NCI-H1048 (cell line): ENCODE measurements around the gene USP17L15.
"Not testable (repeated sequence)": the region's sequence is repeated elsewhere in the genome, so short reads cannot be mapped to it uniquely, and the experiment has no call there.

Experiments
- DNase-seq: peaks from one replicate; lab custom pipeline; 2025; lab: John Stamatoyannopoulos, UW

USP17L15 gene

DNA sequence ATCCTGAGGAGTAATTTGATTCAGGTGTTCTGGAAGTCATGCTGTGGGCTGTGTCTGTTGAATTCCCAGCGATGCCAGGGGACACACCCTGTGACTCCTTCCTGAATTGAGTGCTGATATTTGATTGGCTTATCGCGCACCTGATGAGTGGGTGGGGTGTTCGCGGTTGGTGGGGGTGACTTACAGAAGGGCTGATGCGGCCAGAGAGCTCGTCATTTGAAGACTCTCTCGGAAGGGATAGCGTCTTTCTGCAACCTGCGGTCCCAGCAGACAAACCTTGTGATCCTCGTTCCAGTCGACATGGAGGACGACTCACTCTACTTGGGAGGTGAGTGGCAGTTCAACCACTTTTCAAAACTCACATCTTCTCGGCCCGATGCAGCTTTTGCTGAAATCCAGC lies at the start of gene USP17L15:
Gene USP17L15, plus strand, starts transcription at position 301 of the 400 bp plus-strand sequence. Its CDS starts 0 bp downstream, at position 301.
- DNase-seq = not testable (repeated sequence)

DNA sequence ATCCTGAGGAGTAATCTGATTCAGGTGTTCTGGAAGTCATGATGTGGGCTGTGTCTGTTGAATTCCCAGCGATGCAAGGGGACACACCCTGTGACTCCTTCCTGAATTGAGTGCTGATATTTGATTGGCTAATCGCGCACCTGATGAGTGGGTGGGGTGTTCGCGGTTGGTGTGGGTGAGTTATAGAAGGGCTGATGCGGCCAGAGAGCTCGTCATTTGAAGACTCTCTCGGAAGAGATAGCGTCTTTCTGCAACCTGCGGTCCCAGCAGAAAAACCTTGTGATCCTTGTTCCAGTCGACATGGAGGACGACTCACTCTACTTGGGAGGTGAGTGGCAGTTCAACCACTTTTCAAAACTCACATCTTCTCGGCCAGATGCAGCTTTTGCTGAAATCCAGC lies 23.8 kb upstream of the USP17L15 start, which contains the start of gene USP17L10:
Gene USP17L10, plus strand, starts transcription at position 301 of the 400 bp plus-strand sequence. Its CDS starts 0 bp downstream, at position 301.
- DNase-seq = not testable (repeated sequence)

DNA sequence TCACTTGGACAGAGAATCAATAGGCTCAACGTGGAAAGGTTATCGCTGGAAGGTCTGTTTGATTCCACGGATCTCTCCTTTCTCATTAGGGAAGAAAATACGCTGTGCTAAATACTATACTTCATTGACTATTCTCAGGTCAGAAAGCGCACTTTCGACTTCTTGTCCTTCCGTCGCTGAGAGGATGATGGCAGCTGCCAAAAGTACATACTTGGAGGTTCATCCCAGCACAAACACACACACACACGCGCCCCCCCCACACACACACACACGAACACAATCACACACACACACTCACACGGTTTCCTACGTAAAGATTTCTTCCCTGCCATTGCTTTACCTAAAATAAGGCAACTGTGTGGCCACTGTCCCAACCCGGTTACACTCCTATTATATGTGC lies 19.5 kb upstream of the USP17L15 start:
- not testable (repeated sequence) for DNase-seq

DNA sequence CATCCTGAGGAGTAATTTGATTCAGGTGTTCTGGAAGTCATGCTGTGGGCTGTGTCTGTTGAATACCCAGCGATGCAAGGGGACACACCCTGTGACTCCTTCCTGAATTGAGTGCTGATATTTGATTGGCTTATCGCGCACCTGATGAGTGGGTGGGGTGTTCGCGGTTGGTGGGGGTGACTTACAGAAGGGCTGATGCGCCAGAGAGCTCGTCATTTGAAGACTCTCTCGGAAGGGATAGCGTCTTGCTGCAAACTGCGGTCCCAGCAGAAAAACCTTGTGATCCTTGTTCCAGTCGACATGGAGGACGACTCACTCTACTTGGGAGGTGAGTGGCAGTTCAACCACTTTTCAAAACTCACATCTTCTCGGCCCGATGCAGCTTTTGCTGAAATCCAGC lies 19.1 kb upstream of the USP17L15 start, which contains the start of gene USP17L11:
Gene USP17L11, plus strand, starts transcription at position 301 of the 400 bp plus-strand sequence. Its CDS starts 0 bp downstream, at position 301.
- DNase-seq = not testable (repeated sequence)

DNA sequence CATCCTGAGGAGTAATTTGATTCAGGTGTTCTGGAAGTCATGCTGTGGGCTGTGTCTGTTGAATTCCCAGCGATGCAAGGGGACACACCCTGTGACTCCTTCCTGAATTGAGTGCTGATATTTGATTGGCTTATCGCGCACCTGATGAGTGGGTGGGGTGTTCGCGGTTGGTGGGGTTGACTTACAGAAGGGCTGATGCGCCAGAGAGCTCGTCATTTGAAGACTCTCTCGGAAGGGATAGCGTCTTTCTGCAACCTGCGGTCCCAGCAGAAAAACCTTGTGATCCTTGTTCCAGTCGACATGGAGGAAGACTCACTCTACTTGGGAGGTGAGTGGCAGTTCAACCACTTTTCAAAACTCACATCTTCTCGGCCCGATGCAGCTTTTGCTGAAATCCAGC lies 14.3 kb upstream of the USP17L15 start, which contains the start of gene USP17L12:
Gene USP17L12, plus strand, starts transcription at position 301 of the 400 bp plus-strand sequence. Its CDS starts 0 bp downstream, at position 301.
- DNase-seq = not testable (repeated sequence)

- not testable (repeated sequence) for DNase-seq
Observed at GRCh38 chr4:9224596-9224995, 9.6 kb upstream of the USP17L15 start, which contains the start of gene USP17L13. TSS of gene USP17L13 (plus strand) at chr4:9224896. CDS start at chr4:9224896, 0 bp downstream.

DNA sequence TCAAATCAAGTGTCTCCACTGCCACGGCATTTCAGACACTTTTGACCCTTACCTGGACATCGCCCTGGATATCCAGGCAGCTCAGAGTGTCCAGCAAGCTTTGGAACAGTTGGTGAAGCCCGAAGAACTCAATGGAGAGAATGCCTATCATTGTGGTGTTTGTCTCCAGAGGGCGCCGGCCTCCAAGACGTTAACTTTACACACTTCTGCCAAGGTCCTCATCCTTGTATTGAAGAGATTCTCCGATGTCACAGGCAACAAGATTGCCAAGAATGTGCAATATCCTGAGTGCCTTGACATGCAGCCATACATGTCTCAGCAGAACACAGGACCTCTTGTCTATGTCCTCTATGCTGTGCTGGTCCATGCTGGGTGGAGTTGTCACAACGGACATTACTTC lies 3.9 kb upstream of the USP17L15 start:
- DNase-seq = not testable (repeated sequence)

GRCh38 chr4:9238461-9238860 lies 4.3 kb downstream of the USP17L15 start:
- DNase-seq = not testable (repeated sequence)

- not testable (repeated sequence) for DNase-seq
Observed at GRCh38 chr4:9243579-9243978, 9.4 kb downstream of the USP17L15 start, which contains the start of gene USP17L17. TSS of gene USP17L17 (plus strand) at chr4:9243879. CDS start at chr4:9243879, 0 bp downstream.

- not testable (repeated sequence) for DNase-seq
Observed at GRCh38 chr4:9247953-9248680, 13.9 kb downstream of the USP17L15 start, which contains the start of gene USP17L18. TSS of gene USP17L18 (plus strand) at chr4:9248630. CDS start at chr4:9248630, 0 bp downstream.

- DNase-seq = not testable (repeated sequence)
Observed at GRCh38 chr4:9253078-9253477, 18.9 kb downstream of the USP17L15 start, which contains the start of gene USP17L19. TSS of gene USP17L19 (plus strand) at chr4:9253378. CDS start at chr4:9253378, 0 bp downstream.

DNA sequence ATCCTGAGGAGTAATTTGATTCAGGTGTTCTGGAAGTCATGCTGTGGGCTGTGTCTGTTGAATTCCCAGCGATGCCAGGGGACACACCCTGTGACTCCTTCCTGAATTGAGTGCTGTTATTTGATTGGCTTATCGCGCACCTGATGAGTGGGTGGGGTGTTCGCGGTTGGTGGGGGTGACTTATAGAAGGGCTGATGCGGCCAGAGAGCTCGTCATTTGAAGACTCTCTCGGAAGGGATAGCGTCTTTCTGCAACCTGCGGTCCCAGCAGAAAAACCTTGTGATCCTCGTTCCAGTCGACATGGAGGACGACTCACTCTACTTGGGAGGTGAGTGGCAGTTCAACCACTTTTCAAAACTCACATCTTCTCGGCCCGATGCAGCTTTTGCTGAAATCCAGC lies 23.6 kb downstream of the USP17L15 start, which contains the start of gene USP17L20:
Gene USP17L20, plus strand, starts transcription at position 301 of the 400 bp plus-strand sequence. Its CDS starts 0 bp downstream, at position 301.
- DNase-seq = not testable (repeated sequence)

DNA sequence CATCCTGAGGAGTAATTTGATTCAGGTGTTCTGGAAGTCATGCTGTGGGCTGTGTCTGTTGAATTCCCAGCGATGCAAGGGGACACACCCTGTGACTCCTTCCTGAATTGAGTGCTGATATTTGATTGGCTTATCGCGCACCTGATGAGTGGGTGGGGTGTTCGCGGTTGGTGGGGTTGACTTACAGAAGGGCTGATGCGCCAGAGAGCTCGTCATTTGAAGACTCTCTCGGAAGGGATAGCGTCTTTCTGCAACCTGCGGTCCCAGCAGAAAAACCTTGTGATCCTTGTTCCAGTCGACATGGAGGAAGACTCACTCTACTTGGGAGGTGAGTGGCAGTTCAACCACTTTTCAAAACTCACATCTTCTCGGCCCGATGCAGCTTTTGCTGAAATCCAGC lies 28.4 kb downstream of the USP17L15 start, which contains the start of gene USP17L21:
Gene USP17L21, plus strand, starts transcription at position 301 of the 400 bp plus-strand sequence. Its CDS starts 0 bp downstream, at position 301.
- DNase-seq = not testable (repeated sequence)

GRCh38 chr4:9267319-9267718 lies 33.1 kb downstream of the USP17L15 start, which contains the start of gene USP17L22:
TSS of gene USP17L22 (plus strand) at chr4:9267619. CDS start at chr4:9267619, 0 bp downstream.
- DNase-seq = not testable (repeated sequence)

- not testable (repeated sequence) for DNase-seq
Observed at GRCh38 chr4:9271719-9272118, 37.5 kb downstream of the USP17L15 start.
